Measurements from ENCODE around the gene ADGRL4.

Gene ADGRL4

DNA sequence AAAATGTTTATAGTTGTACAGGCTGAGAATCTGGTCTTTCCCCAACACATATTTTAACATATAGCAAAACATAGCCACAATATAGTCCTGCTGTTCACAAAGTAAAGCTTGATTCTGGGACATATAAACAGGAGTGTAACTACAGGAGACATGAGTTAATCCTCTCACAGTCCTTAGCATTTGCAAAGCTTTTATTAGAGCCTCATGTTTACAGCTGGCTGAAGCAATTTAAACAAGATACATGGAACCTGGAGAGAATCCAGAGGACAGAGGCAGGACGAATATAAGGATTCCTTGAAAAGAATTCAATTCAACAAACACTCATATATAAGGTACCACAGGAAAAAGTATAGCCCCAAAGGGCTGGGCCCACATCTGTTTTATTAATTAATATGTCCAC, 163.4 kb downstream of the ADGRL4 start:
- DNase-seq (ENCODE audit: low read depth, low spot score): no peak
- Histone ChIP-seq H3K4me1 (ENCODE audit: control insufficient read depth, insufficient read depth, low read length) (no peaks in the 10 kb centered on the region), H3K27ac (ENCODE audit: low read length) (no peak overlapping the region), H3K4me3 (ENCODE audit: low read length) (no peak overlapping the region), H3K9me3 (ENCODE audit: control insufficient read depth, insufficient read depth, low read length) (no peaks in the 10 kb centered on the region), H3K27me3 (ENCODE audit: control insufficient read depth, insufficient read depth, low read length) (no peaks in the 10 kb centered on the region), H3K36me3 (ENCODE audit: control insufficient read depth, insufficient read depth, low read length) (no peaks in the 10 kb centered on the region)
- WGBS (ENCODE audit: insufficient coverage, insufficient read length): no CpG with 5 or more reads among the region's 1 CpG

DNA sequence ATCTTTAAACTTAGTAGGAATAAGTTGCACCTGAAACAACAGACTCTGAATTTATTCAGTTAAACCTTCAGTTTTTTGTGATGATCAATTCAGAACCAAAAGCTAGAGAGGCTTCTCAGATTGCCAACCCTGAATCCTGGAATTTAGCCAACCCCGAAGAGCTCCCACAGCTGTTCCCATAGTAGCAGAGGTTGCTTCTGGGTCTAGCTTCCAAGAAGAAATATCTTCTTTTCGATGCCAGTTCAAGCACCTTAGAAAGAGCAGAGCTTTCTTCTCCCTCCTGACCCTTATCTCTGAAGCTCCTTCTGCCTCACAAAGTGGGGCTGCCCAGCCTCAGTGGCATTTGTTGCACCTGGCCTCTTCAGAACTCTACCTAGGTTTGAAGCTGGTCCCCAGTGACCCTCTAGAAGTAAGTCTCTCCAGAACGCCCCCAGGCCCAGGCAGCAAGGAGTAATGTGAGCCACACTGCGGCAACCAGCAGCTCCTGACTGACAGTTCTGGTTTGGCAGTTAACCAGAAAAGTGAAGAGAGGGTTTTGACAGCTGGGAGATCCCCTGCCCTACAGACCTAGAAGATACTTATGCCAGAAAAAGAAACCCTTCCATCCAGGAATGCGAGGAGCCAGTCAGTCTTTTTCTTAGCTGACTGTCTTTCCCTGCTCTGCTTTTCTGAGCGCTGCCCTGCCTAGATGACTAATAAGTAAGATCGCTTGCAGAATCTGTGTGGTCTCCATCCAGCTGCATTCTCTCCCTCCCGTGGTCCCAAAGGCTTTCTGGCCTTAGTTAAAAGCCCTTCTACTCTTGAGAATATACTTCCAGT, 165.9 kb downstream of the ADGRL4 start:
- H3K9me3 ChIP-seq (ENCODE audit: control insufficient read depth, insufficient read depth, low read length): no peaks in the 10 kb centered on the region
- H3K36me3 ChIP-seq (ENCODE audit: control insufficient read depth, insufficient read depth, low read length): no peaks in the 10 kb centered on the region
- H3K4me1 ChIP-seq (ENCODE audit: control insufficient read depth, insufficient read depth, low read length): no peaks in the 10 kb centered on the region
- no peak overlapping the region for H3K4me3 ChIP-seq (ENCODE audit: low read length)
- no peaks in the 10 kb centered on the region for H3K27me3 ChIP-seq (ENCODE audit: control insufficient read depth, insufficient read depth, low read length)
- no CpG with 5 or more reads among the region's 8 CpGs for WGBS (ENCODE audit: insufficient coverage, insufficient read length)
- DNase-seq (ENCODE audit: low read depth, low spot score): no peak
- H3K27ac ChIP-seq (ENCODE audit: low read length): no peak overlapping the region

All from iPS DF 6.9 (cell line).